Stimulated activated CD8-positive, alpha-beta memory T cell treated with anti-CD3 and anti-CD28 coated beads, Interleukin-15, amount 100 ng/mL, for 24 hours (primary cell): ENCODE results near the gene TMEM178A.
"Not testable (repeated sequence)": the region's sequence is repeated elsewhere in the genome, so short reads cannot be mapped to it uniquely, and the experiment has no call there.

ENCODE experiments used
- DNase-seq: peaks from one replicate; pipeline ENCODE4 v3.0.0-alpha.2; 2020; ENCODE audit warnings: low read depth

TMEM178A gene

DNA sequence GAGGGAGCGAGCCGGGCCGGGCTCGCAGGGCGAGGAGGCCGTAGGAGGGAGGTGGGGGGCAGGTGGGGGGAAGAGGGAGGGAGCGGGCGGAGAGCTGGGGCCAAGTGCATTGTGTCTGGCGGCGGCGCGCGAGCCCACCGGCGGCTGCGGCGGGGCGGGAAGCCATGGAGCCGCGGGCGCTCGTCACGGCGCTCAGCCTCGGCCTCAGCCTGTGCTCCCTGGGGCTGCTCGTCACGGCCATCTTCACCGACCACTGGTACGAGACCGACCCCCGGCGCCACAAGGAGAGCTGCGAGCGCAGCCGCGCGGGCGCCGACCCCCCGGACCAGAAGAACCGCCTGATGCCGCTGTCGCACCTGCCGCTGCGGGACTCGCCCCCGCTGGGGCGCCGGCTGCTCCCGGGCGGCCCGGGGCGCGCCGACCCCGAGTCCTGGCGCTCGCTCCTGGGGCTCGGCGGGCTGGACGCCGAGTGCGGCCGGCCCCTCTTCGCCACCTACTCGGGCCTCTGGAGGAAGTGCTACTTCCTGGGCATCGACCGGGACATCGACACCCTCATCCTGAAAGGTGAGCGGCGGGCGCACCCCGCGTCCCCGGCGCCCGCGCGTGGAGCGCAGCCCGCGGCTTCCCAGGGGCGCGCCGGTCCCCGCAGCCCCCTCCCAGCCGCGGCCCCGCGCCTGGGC, at the start of gene TMEM178A:
TMEM178A (plus strand) TSS at position 107 of the 680 bp plus-strand sequence; CDS start at position 165, 58 bp downstream.
- DNase-seq: no peak

DNA sequence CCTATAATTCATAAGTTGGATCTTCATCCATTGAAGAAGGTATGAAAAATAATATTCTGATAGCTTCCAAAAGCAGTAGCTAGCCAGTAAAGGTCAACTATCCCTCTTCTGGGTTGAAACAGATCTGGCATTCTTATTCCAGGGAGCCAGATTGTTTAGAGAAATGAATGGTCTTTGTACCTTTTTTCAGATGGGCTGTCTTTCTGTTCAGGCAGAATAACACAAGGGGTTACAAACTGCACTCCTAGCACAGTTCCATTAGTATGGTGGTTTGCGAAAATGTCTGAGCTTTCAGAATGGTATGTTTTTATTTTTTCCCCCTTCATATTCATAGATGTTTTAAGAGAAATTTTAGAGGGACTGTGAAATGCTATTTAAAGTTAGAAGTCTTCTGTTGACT, 47.5 kb upstream of the TMEM178A start:
- no peak for DNase-seq

DNA sequence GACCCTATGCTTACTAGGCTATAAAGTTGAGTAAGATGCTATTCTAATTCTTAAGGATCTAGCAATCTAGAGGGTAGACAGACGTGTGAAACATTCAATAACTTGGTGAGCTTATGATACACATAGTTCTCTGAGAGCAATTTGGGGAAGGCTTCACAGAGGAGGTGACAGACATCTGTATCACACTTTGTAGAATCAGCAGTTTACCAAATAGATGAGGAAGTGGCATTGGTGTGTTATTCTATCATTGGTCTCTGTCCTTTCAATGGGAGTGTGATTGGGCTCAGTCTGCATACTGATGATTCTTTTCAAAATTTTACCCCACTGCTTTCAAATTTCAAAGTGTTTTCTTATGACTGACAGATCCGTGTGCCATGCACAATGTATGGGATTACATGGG, 47.0 kb upstream of the TMEM178A start:
- DNase-seq: no peak

DNA sequence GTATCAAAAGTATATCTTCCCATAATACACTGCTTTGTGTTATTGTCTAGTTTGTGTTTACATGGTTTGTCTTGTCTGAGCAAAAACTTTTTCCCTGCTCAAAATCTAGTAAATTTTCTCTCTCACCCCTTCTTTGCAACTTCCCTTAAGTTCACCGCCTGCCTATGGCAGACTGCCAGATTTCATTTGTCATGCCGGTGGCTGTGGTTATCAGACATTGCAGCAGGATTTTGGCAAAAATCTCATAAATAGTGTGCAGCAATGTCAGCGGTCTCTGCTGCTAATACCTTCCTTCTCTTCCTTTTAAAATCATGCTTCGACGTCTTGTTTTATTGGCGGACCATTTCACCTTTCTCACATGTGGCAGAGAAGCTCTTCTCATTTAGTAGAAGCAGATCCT, 45.6 kb upstream of the TMEM178A start:
- DNase-seq: no peak

DNA sequence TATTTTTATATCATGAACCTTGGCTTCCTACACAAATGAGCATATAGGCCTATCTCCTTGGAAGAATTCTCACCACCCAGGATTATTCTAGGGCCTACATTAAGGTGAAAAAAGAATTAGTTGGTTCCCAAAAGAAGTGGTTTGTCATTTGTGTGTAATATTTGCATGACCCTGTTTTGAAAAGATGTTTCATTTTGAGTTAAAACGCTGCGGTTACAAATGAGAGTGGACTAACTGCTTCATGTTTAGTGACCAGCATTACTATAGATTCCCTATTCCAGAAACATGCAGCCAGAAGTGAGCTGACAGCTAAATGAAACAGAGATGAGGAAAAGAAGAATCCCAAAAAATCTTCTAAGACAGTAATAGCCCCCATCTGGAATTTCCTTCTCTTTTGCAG, 44.1 kb upstream of the TMEM178A start:
- DNase-seq: no peak

DNA sequence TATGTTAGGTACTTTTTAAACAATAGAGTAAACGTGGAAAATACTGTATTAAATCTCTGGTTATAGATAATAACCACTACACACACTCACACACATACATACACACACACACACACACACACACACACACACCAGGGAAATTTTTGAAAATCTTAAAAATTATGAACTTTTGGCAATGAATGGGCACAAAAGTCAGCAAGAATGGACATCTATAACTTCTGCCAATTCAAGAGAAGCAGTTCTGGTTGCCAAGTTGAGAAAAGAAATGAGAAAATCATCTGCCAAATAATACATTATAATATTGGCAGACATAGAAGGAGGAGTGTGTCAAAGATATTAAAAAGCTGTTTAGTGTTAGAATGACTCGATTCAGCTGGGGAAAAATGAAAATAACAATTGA, 42.9 kb upstream of the TMEM178A start:
- no peak for DNase-seq

DNA sequence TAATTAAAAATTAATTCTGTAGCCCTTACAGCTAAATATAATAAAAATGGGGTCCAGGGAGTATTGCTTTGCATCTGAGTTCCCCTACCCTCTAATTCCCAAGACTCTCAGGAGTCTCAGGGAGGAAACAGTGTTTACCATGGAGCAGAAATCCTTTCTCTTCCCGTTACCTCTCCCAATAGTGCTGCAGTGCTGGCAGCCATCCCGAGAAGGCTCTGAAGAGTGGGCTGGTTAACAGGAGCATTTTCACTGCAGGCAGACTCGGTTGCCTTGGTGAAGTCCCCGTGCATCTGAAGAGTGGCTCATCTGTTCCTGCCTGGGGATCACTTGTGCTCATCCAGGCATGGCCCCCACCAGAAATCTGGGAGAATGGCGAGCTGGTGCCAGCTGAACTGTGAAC, 41.8 kb upstream of the TMEM178A start:
- no peak for DNase-seq

DNA sequence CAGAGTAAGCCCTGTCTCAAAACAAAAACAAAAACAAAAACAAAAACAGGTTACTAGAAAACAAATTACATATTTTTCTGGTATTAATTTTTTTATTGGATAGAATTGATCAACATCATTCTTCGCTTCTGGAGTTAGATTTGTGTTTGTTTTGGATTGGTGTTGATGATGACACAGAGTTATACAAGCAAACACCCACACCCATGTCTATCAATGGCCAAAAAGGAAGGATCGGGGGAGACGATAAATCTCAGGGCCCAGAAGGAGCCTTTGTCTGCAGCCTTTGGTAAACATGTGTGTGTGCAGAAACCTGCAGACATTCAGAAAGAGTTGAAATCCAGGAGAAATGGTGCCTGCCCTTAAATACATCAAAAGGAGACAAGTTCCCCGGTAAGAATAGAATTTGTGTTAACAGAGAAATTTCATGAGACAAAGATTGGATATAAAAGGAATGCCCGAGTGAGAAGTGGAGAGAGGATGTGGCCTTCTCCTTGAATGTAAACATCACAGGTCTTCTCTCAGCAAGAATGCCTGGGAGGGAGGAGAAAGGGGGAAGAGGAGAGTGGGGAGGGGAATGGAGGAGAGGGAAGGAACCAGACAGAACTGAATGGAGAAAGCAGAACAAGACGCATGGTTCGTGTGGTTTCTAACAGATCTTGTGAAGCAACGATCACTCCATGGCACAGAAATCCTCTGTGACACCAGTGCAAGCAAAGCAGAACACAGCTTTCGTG, 40.4 kb upstream of the TMEM178A start:
- DNase-seq: no peak

DNA sequence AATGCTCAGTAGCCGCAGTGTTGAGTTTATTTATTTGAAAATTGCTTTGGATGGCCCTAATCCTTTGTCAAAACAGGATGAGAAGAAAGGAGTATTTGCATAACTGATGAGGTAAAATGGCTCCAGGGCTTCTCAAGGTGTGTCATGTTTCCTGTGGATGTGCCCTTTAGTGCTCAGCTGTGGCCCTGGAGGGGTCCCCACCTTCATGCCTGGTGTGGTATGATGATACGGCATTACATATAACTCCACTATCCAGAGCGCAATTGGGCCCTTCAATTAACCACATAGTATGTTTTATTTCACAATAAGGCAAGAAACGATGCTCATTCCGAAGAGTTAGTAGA, 39.8 kb upstream of the TMEM178A start:
- DNase-seq: no peak

DNA sequence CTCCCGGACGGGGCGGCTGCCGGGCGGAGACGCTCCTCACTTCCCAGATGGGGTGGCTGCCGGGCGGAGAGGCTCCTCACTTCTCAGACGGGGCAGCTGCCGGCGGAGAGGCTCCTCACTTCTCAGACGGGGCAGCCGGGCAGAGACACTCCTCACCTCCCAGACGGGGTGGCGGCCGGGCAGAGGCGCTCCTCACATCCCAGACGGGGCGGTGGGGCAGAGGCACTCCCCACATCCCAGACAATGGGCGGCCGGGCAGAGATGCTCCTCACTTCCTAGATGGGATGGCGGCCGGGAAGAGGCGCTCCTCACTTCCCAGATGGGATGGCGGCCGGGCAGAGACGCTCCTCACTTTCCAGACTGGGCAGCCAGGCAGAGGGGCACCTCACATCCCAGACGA, 37.4 kb upstream of the TMEM178A start:
- DNase-seq: not testable (repeated sequence)

DNA sequence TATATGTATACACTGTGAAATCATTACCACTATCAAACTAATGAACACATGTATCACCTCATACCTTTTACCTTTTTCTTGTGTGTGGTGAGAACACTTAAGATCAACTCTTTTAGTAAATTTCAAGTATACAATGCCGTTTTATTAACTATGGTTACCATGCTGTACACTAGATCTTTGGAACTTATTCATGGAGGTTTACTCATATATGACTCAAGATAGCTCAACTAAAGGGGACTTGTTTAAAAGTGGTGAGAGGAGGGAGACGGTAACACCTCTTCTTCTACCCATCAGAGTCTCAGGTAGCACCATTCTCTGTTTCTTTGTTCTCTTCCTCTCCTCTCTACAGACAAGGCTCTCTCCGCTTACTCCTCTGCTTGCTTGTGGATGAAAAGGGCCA, 36.1 kb upstream of the TMEM178A start:
- no peak for DNase-seq

DNA sequence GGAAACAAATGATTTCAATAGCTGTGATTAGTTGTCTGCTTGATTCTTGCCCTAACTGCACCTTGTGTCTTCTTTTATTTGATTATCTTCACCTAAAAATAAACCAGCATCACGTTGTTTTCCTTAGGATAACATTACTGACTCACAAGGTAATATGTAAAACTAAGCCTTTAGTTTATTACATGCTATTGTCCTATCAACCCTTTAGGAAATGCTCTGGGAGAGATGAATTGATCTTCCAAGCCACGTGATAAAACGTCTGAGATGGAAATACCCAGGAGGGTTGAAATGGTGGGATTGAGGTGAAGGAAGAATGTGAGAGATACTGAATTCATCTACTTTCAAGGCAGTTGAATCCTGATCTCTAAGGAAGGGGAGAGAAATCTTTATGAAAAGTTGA, 34.5 kb upstream of the TMEM178A start:
- DNase-seq: no peak

DNA sequence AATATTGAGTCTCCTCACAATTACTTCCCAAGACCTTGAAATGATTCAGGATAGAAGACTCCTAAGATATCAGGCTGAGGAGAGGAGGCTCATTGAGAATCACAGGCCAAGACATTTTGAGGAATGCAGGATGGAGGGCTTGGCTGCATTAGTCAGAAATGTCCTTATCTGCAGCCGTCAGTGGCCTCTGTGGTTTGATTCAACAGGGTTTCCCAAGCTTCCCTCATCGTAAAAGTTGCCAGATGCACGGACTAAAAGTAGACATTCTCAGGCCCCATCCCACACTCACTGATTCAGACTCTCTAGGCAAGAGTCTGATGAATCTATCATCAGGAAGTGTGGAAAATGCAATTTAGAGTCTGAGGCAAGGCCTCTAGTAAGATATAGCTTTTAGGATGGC, 34.0 kb upstream of the TMEM178A start:
- DNase-seq: no peak

DNA sequence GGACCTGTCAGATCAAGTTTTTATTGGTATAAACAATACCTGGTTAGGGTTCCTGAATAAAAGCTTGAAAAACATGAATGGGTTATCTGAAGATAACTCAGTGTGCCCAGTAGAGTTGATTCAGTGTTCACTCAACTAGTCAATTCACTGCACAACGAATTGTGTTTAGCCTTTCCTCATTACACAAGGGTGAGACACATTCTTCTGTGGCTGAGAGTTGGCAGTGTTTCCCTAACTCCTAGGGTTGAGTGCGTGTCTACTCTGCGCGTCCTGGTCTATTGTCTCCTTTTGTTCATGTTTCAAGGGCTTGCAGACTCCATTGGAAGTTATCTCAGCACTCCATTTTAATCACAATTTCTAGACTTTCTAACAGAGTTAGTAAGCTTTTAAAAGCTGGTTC, 32.8 kb upstream of the TMEM178A start:
- DNase-seq: no peak

DNA sequence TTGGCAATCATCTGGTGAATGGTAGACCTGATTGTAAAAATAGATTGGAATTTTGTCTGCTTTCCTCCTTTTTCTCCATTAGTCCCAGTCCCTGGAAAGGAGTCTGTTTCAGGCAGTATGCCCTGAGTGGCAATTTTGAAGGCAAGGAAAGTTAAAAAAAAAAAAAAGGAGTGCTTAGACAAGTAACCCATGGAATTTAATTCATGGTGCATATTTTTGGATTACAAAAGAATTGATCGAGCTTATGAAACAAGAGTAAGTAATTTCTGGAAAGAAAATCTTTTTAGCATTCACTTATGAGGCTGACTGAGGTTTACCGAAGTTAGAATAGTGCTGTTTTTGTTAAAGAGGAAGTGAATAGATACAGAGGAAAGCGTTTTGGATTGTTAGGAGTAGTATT, 29.4 kb upstream of the TMEM178A start:
- DNase-seq: no peak

DNA sequence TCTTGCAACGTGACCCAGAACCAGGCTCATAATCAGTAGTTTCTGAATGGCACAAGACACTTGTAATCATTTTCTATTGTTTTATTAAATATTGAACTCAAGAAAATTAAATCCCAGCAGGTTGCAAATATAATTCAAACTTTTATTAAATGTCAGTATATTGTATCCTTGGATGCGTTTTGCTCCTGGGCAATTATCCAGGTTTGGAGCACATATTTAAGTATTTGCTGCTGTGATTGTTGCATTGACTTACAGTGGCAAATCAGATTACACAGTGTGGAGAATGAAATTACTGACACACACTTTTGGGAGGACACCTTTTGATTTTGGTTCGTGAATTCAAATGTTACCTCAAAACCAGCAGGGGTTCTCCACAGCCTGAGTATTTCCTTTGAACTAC, 27.1 kb upstream of the TMEM178A start:
- no peak for DNase-seq

DNA sequence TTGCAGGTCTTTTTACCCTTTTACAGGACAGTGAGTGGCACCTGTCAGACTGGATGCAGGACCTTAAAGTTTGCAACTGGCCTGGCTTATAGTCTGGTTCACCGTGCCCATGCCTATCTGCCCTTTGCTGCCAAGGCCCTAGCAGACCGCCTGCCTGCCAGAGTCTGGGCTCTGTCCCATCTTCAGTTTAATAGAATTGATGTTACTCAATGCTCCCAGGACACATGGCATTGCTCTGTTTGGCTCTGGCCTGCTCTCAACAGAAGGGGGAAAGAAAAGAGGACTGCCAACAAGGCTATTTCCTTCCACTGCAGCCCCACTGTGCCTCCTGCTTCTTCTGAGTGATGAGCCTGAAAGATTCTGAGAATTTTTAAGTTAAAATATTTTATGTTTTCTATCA, 25.6 kb upstream of the TMEM178A start:
- no peak for DNase-seq

DNA sequence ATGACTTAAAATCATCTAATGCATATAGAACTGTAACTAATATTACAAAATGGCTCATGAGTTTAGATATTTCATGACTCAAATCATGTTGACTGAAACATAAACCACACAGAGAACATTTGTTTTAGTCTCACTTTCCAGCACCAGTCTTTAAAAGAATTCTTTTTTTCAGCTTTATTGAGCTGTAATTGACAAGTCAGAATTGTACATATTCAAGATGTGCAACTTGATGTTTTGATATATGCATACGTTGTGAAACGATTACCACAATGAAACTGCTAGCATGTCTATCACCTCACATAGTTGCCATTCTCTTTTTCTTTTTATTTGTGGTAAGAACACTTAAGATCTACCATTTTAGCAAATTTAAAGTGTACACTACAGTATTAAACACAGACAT, 25.0 kb upstream of the TMEM178A start:
- DNase-seq: no peak

DNA sequence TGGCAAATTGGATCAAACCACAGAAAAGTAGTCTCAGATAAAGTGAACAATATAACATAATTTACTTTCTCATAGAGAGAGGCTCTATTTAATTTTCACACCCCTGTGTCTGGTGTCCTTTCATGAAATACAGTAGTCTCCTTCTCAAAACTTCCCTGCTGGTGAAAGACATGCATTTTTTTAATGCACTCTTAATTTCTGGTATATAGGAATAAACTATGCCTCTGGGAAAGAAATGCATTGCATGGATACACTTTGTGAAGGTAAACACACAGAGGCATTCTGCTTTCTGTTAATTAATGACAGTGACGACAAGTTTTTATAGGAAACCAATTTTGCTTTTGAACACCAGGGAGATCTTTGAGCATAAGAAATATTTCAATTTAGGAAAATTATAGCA, 24.1 kb upstream of the TMEM178A start:
- no peak for DNase-seq

DNA sequence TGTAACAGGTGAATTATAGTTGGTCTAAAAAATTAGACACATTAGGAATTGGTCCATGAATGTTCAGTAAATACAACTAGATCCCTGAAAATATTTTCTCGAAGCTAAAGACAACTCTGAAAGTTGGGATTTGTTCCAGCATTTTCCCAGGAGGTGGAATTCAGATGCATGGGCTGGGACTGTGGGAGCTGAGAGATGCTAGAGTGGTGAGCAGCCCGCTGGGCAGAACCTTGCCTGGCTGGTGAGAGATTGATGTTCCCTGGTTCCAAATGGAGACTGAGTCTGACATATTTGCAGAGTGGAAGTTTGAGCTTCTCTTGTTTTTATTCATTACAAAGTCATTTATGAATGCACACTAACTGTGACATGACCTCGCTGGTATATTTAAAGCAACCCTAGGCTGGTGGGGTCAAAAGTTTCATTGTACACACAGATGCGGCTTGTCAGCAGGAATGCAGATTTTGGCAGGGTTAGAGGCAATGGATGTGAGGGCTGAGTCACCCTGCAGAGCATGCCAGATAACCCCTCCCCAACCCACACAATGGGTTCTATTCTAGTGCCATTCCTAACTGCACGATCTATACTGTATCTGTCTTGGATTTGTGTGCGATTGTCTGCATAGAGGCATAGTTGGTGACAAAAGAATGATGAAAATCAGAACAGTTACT, 23.5 kb upstream of the TMEM178A start:
- DNase-seq: no peak

DNA sequence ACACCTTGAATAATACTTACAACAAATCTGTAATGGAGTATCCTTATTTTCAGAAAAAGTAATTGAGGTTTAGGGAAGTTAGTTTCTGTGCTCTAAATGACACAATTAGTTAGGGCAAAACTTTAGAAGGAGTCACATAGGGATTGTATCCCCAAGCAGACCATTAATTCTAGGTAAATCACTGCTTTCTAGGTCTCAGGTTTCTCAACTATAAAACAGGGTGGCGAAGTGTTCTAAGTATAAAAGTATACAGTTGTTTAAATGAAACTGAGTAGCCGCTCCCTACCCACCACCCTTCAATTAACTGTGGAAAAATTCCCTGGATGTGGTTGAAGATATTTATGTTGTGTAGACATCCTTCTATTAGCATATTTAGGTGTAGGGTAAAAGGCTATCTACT, 19.9 kb upstream of the TMEM178A start:
- DNase-seq: no peak

DNA sequence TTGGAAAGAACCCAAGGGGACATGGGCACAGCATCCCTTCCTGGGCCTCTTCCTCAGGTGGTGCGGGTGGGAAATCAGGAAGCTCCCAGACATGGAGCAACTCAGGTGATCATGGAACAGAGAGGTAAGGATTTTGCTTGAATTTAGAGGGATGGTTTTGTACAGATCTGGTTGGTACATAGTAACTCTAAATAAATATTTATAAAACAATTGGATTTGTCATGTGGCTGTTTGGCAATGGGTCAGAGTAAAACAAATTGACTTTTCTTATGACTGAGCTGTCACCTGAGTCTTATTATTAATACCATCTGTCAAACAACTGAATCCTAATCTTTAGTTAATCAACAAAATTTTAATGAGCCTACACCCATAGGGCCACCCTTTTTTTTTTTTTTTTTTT, 19.4 kb upstream of the TMEM178A start:
- DNase-seq: no peak

DNA sequence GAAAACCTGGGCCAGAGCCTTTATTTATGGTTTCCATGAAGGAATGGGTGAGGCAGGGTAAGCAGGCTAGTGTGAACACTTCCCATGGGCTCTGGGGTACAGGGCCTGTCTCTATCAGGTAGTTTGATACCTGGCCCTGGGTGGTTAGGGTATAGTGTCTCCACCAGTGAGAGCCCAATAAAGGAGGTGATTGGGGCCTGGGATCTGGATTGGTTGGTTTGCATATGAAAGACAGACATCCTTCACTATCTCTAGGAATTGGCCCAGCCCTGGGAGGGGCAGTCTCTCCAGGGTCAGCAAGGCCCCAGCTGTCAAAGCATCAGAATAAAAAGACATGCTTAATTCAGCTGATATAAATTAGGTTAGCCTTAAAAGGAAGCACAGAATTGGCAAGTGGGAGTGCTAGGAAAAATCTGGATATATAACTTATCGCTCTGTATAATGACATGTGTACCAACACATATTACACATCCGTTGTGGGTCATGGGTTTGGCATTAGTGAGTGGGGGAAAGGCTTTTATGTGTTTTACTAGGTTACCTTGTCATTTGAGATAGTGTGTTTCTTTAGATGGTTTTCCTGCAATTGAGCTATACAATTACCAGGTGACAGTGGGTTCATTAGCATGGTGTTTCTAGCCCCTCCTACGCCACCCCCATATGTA, 18.5 kb upstream of the TMEM178A start:
- DNase-seq: no peak
